HG03457 (cell line): ENCODE measurements around the gene PLXNA4.

ENCODE experiments used
- ATAC-seq: cut with Tn5 transposase; IDR thresholded peaks from one replicate; pipeline ENCODE4 v1.9.1; 2021; ENCODE audit warnings: moderate number of reproducible peaks; ENCODE audit not compliant: unreplicated experiment

Gene PLXNA4

GRCh38 chr7:132509643-132510042 lies 66.6 kb downstream of the PLXNA4 start:
- no peak for ATAC-seq

GRCh38 chr7:132508724-132509353 lies 67.4 kb downstream of the PLXNA4 start:
- no peak for ATAC-seq

- no peak for ATAC-seq
These were observed 71.4 kb downstream of the PLXNA4 start for GRCh38 chr7:132504852-132505251.

- ATAC-seq: no peak
These were observed 72.2 kb downstream of the PLXNA4 start for GRCh38 chr7:132504071-132504470.

- ATAC-seq: no peak
These were observed 72.9 kb downstream of the PLXNA4 start for GRCh38 chr7:132503415-132503814.

- ATAC-seq: no peak
These were observed 74.3 kb downstream of the PLXNA4 start for GRCh38 chr7:132501956-132502355.

GRCh38 chr7:132500727-132501440 lies 75.4 kb downstream of the PLXNA4 start:
- ATAC-seq: no peak

- no peak for ATAC-seq
These were observed 76.8 kb downstream of the PLXNA4 start for GRCh38 chr7:132499487-132499886.

GRCh38 chr7:132499065-132499464 lies 77.2 kb downstream of the PLXNA4 start:
- no peak for ATAC-seq

- ATAC-seq: no peak
These were observed 78.0 kb downstream of the PLXNA4 start for GRCh38 chr7:132498319-132498718.

GRCh38 chr7:132497098-132497497 lies 79.2 kb downstream of the PLXNA4 start:
- no peak for ATAC-seq

GRCh38 chr7:132495936-132496335 lies 80.3 kb downstream of the PLXNA4 start:
- no peak for ATAC-seq

- no peak for ATAC-seq
These were observed 81.8 kb downstream of the PLXNA4 start for GRCh38 chr7:132494474-132494873.

- no peak for ATAC-seq
These were observed 83.3 kb downstream of the PLXNA4 start for GRCh38 chr7:132492823-132493445.

GRCh38 chr7:132491391-132491945 lies 84.8 kb downstream of the PLXNA4 start:
- no peak for ATAC-seq

- ATAC-seq: no peak
These were observed 85.8 kb downstream of the PLXNA4 start for GRCh38 chr7:132490474-132490873.

GRCh38 chr7:132489776-132490237 lies 86.5 kb downstream of the PLXNA4 start:
- ATAC-seq: no peak

GRCh38 chr7:132488634-132489302 lies 87.5 kb downstream of the PLXNA4 start:
- ATAC-seq: no peak

GRCh38 chr7:132486274-132486610 lies 90.0 kb downstream of the PLXNA4 start:
- ATAC-seq: no peak

- ATAC-seq: no peak
These were observed 90.5 kb downstream of the PLXNA4 start for GRCh38 chr7:132485600-132486273.

- no peak for ATAC-seq
These were observed 91.1 kb downstream of the PLXNA4 start for GRCh38 chr7:132485136-132485535.
